K562 (cell line): ENCODE data around the gene PEX6. TPM values are rescaled to one million over a fixed set of nuclear protein-coding genes. Genes with fewer than 3 reads are reported as not detected.

Experiments
- CTCF ChIP-seq, 3 experiments: IDR thresholded peaks in 2 of 3; conservative IDR thresholded peaks in 1 of 3; 2 replicates each; pipeline ENCODE4 v1.5.1; 2011 to 2012; ENCODE audit warnings: low read length in 3 of 3, mild to moderate bottlenecking in 3 of 3, control low read depth in 2 of 3, improper control_type of control experiment in 1 of 3, inconsistent platforms in 1 of 3, low read depth in 1 of 3, mixed read lengths in 1 of 3, moderate library complexity in 1 of 3; ENCODE audit not compliant: insufficient read depth in 2 of 3
- ERF ChIP-seq: fragments of 450-650 bp; formaldehyde crosslinking; IDR thresholded peaks from 2 replicates; pipeline ENCODE4 v1.4.0; 2020; ENCODE audit warnings: mild to moderate bottlenecking, mixed read lengths
- FOXJ2 ChIP-seq: fragments of 200-800 bp; sonication (Bioruptor generic); IDR thresholded peaks from 2 replicates; pipeline ENCODE4 v1.6.1; 2016; ENCODE audit warnings: missing genetic modification characterization, missing compliant biosample characterization
- HINFP ChIP-seq: fragments of 450-650 bp; conservative IDR thresholded peaks from 2 replicates; pipeline ENCODE4 v1.6.1; 2016; ENCODE audit warnings: missing genetic modification characterization, low read depth, mild to moderate bottlenecking, control low read depth, missing compliant biosample characterization
- MXI1 ChIP-seq: IDR thresholded peaks from 2 replicates; pipeline ENCODE4 v1.6.1; 2011; ENCODE audit warnings: low read depth, mild to moderate bottlenecking, improper control_type of control experiment, low read length
- POLR2G ChIP-seq: fragments of 200-400 bp; formaldehyde crosslinking; IDR thresholded peaks from 2 replicates; pipeline ENCODE4 v1.6.1; 2017; ENCODE audit warnings: low read depth, mild to moderate bottlenecking, antibody characterized with exemption, low read length, moderate library complexity
- PTTG1 ChIP-seq: fragments of 450-650 bp; IDR thresholded peaks from 2 replicates; pipeline ENCODE4 v1.6.1; 2016; ENCODE audit warnings: low read depth, mild to moderate bottlenecking, missing genetic modification characterization, missing compliant biosample characterization
- YY1 ChIP-seq, 3 experiments: IDR thresholded peaks; 2 replicates each; pipeline ENCODE4 v1.6.1; 2011; ENCODE audit warnings: low read length in 2 of 3, mild to moderate bottlenecking in 2 of 3, moderate library complexity in 2 of 3, borderline replicate concordance in 1 of 3, control low read depth in 1 of 3, low read depth in 1 of 3; ENCODE audit not compliant: insufficient read depth in 3 of 3, insufficient replicate concordance in 2 of 3, control insufficient read depth in 1 of 3, insufficient read length in 1 of 3; ENCODE audit errors: extremely low read depth in 1 of 3
- ZKSCAN8 ChIP-seq: fragments of 200-800 bp; sonication (Bioruptor generic); IDR thresholded peaks from 2 replicates; pipeline ENCODE4 v1.6.1; 2016; ENCODE audit warnings: missing genetic modification characterization, missing compliant biosample characterization
- ZNF121 ChIP-seq: sonication (generic); formaldehyde crosslinking; conservative IDR thresholded peaks from 2 replicates; pipeline ENCODE4 v1.8.0; 2022; ENCODE audit warnings: missing genetic modification reagents
- ZNF318 ChIP-seq, 2 experiments: fragments of 450-650 bp; IDR thresholded peaks; 2 replicates each; pipeline ENCODE4 v1.6.1; 2016; ENCODE audit warnings: mild to moderate bottlenecking in 2 of 2, borderline replicate concordance in 1 of 2, low read depth in 1 of 2, moderate library complexity in 1 of 2
- polyA plus RNA-seq, 8 experiments: library from polyadenylated mRNA; depleted of rRNA in 4 of 8; stranded (reverse) in 5 of 8; unstranded in 3 of 8; fragments of >200 nt; fragmentation: Nextera tagmentation in 2 of 8; fragmentation: Illumina TruSeq in 1 of 8; extraction: Ambion mirVana in 2 of 8; extraction: Trizol in 1 of 8; gene quantifications; 2 replicates each; pipeline versions ENCODE4 v1.2.1 to v1.2.3, GENCODE V29; 2011 to 2014; ENCODE audit warnings: inconsistent platforms in 1 of 8, missing spikeins in 1 of 8
- total RNA-seq, 7 experiments: library from RNA; depleted of rRNA in 6 of 7; stranded (reverse); fragments of >200 nt in 6 of 7; fragmentation: Illumina TruSeq in 2 of 7; extraction: Trizol in 2 of 7; gene quantifications; 2 replicates each; pipeline versions ENCODE4 v1.2.1 to v1.2.3, GENCODE V29; 2011 to 2021; ENCODE audit warnings: low replicate concordance in 1 of 7

PEX6 gene
- total and polyA plus RNA-seq, 9 of the 15 experiments (the other 6 are each of a cell fraction or from before 2014, with no cell fraction given), result 0.17 to 20.8 (median 6.9) TPM

- TF ChIP-seq ZNF318 (IDR thresholded peaks at IDR 0.05; ENCODE audit: borderline replicate concordance in 1 of 2, low read depth in 1 of 2) (no peak), CTCF (IDR thresholded peaks at IDR 0.05 in 2 of 3, conservative IDR thresholded peaks at IDR 0.05 in 1 of 3; ENCODE audit: insufficient read depth in 2 of 3, low read depth in 1 of 3, low read length in 3 of 3) (peak in 1 of 3 experiments; percentile 5; a peak in 1 of 6 replicates), HINFP (tag) (no peak), YY1 (IDR thresholded peaks at IDR 0.05; ENCODE audit: borderline replicate concordance in 1 of 3, control insufficient read depth in 1 of 3, extremely low read depth in 1 of 3, insufficient read depth in 3 of 3, insufficient read length in 1 of 3, insufficient replicate concordance in 2 of 3, low read depth in 1 of 3, low read length in 2 of 3) (no peak), MXI1 (0 out of 2 replicates have a peak, but pooled peaks have one; percentile 47), PTTG1 (tag) (no peak), POLR2G (no peak), ERF (peak; percentile 22; the same call in 1 of the 2 replicates), ZNF121 (CRISPR knock-in tag) (0 out of 2 replicates have a peak, but pooled peaks have one; percentile 22), FOXJ2 (tag) (0 out of 2 replicates have a peak, but pooled peaks have one; percentile 45), ZKSCAN8 (CRISPR knock-in tag) (no peak)
These were observed 34.3 kb upstream of the PEX6 start (continued) for GRCh38 chr6:43013097-43013842.
